PFSK-1 (cell line): ENCODE results near the gene FBXW11.

Source experiments
- FOXP2 ChIP-seq: optimal IDR thresholded peaks from 2 replicates; pipeline ENCODE3; 2011; ENCODE audit warnings: borderline replicate concordance, control low read depth, inconsistent platforms; ENCODE audit not compliant: insufficient read depth; ENCODE audit errors: extremely low read length, extremely low read depth
- POLR2AphosphoS5 ChIP-seq: IDR thresholded peaks from 2 replicates; pipeline ENCODE4 v1.6.1; 2012; ENCODE audit warnings: low read depth, mild to moderate bottlenecking, control low read depth, low read length, moderate library complexity
- SIN3A ChIP-seq: IDR thresholded peaks from 2 replicates; pipeline ENCODE4 v1.6.1; 2012; ENCODE audit warnings: mild to moderate bottlenecking, low read length, moderate library complexity, borderline replicate concordance; ENCODE audit not compliant: insufficient read depth
- TAF1 ChIP-seq: IDR thresholded peaks from 2 replicates; pipeline ENCODE4 v1.6.1; 2012; ENCODE audit warnings: low read length, control low read depth, borderline replicate concordance; ENCODE audit not compliant: insufficient read depth
- TF ChIP-seq, protein P1 (sequence below), 2 experiments: IDR thresholded peaks; 2 replicates each; pipeline versions ENCODE4 v1.6.1 to v1.8.0; 2011 to 2012; ENCODE audit warnings: low read depth in 2 of 2, low read length in 2 of 2, control low read depth in 1 of 2, inconsistent platforms in 1 of 2, mild to moderate bottlenecking in 1 of 2, moderate library complexity in 1 of 2; ENCODE audit not compliant: insufficient read depth in 1 of 2

FBXW11 gene

GRCh38 chr5:171839112-171839511, 167.3 kb downstream of the FBXW11 start:
- TF ChIP-seq FOXP2 = no peak
- no peak for TF ChIP-seq SIN3A
- no peak for TF ChIP-seq TAF1
- no peak for TF ChIP-seq POLR2AphosphoS5
- TF ChIP-seq, protein P1, sequence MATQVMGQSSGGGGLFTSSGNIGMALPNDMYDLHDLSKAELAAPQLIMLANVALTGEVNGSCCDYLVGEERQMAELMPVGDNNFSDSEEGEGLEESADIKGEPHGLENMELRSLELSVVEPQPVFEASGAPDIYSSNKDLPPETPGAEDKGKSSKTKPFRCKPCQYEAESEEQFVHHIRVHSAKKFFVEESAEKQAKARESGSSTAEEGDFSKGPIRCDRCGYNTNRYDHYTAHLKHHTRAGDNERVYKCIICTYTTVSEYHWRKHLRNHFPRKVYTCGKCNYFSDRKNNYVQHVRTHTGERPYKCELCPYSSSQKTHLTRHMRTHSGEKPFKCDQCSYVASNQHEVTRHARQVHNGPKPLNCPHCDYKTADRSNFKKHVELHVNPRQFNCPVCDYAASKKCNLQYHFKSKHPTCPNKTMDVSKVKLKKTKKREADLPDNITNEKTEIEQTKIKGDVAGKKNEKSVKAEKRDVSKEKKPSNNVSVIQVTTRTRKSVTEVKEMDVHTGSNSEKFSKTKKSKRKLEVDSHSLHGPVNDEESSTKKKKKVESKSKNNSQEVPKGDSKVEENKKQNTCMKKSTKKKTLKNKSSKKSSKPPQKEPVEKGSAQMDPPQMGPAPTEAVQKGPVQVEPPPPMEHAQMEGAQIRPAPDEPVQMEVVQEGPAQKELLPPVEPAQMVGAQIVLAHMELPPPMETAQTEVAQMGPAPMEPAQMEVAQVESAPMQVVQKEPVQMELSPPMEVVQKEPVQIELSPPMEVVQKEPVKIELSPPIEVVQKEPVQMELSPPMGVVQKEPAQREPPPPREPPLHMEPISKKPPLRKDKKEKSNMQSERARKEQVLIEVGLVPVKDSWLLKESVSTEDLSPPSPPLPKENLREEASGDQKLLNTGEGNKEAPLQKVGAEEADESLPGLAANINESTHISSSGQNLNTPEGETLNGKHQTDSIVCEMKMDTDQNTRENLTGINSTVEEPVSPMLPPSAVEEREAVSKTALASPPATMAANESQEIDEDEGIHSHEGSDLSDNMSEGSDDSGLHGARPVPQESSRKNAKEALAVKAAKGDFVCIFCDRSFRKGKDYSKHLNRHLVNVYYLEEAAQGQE (IDR thresholded peaks at IDR 0.05; ENCODE audit: insufficient read depth in 1 of 2, low read depth in 2 of 2, low read length in 2 of 2) = no peak

DNA sequence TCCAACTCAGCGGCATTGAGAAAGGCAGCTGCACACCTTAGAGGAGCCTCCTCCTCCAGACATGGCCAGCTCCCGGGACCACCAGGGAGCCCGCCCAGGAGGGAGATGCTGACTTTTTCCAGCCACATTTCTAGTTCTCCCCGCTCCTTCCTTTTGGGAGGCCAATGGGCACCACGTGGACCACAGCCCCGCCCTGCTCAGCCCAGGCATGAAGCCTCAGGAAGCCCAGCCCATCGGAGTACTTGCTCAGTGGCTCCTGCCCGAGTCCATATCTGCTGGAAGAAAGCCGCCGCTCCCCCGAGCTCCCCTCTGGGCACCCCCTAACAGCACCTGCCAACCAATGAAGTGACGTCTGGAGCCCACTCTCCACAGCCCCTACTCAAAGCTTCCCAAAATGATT, 168.4 kb downstream of the FBXW11 start:
- TF ChIP-seq TAF1 = no peak
- no peak for TF ChIP-seq SIN3A
- no peak for TF ChIP-seq FOXP2
- TF ChIP-seq, protein P1 (IDR thresholded peaks at IDR 0.05; ENCODE audit: insufficient read depth in 1 of 2, low read depth in 2 of 2, low read length in 2 of 2) = no peak
- no peak for TF ChIP-seq POLR2AphosphoS5

DNA sequence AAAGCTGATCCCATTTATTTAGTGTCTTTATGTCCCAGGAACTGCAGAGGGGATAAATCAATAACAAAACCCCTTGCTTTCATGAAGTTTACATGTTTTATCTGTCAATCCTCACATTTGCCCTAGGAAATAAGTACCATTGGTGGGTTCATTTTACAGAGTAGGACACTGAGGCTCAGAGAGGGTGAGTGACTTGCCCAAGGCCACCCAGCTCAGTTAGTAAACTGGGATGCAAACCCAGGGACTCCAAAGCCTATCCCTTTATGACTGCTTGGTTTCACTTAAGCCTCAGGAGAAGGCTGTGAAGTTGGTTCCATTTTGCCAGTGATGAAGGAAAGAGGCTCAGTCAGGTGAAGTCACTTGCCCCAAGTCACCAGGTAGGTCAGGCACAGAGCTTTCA, 168.9 kb downstream of the FBXW11 start:
- no peak for TF ChIP-seq POLR2AphosphoS5
- no peak for TF ChIP-seq SIN3A
- TF ChIP-seq TAF1 = no peak
- no peak for TF ChIP-seq FOXP2
- TF ChIP-seq, protein P1 (IDR thresholded peaks at IDR 0.05; ENCODE audit: insufficient read depth in 1 of 2, low read depth in 2 of 2, low read length in 2 of 2) = no peak

DNA sequence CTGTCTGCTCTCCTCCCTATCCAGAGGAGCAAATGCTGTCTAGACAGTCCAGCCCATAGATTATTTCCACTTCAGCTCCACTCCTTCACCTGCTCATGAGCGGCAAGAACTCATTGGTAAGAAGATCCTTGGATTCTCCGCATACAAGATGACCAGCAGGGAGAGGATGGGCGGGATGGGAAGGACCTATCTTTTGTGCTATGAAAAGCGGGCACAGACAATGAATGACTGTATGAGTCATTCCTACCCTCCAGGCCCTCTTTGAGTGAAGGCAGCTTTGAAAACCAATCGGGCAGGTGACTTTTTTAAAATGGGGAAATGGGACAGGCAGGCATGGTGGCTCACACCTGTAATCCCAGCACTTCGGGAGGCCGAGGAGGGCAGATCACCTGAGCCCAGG, 171.4 kb downstream of the FBXW11 start:
- TF ChIP-seq POLR2AphosphoS5 (no peak), SIN3A (no peak), TAF1 (no peak), FOXP2 (no peak)
- TF ChIP-seq, protein P1 (IDR thresholded peaks at IDR 0.05; ENCODE audit: insufficient read depth in 1 of 2, low read depth in 2 of 2, low read length in 2 of 2) = no peak

DNA sequence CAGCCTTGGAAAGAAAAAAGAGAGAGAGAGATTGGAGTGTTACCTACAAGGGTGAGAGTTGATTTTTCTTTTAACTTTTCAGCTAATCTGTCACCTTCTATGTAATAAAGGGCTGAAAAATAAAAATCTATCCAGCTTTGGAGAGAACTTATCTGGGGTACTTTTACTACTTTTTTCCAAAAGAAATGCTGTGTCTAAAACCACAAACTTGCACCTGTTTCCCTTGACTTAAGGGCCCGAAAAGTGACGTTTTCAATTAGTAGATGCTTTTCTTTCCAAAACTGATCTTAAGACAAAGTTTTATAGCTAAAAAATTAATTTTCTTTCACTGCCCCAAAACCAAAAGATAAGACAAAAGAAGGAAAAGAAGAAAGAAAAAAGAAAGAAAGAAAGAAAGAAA, 172.0 kb downstream of the FBXW11 start:
- TF ChIP-seq FOXP2 = no peak
- TF ChIP-seq POLR2AphosphoS5 = no peak
- no peak for TF ChIP-seq SIN3A
- TF ChIP-seq, protein P1 (IDR thresholded peaks at IDR 0.05; ENCODE audit: insufficient read depth in 1 of 2, low read depth in 2 of 2, low read length in 2 of 2) = no peak
